H1 (cell line): ENCODE data around the gene TIGD1. TPM values are rescaled to one million over a fixed set of nuclear protein-coding genes. Genes with fewer than 3 reads are reported as not detected.

Experiments
- ATF2 ChIP-seq: IDR thresholded peaks from 2 replicates; pipeline ENCODE4 v1.6.1; 2012; ENCODE audit warnings: low read length, inconsistent platforms
- CTBP2 ChIP-seq: IDR thresholded peaks from 2 replicates; pipeline ENCODE4 v1.7.0; 2011; ENCODE audit warnings: borderline replicate concordance, mild to moderate bottlenecking, moderate library complexity, mixed read lengths, low read length; ENCODE audit not compliant: insufficient read depth, insufficient read length
- polyA plus RNA-seq, 7 experiments: library from polyadenylated mRNA; depleted of rRNA in 3 of 7; stranded (reverse) in 5 of 7; unstranded in 2 of 7; fragments of >200 nt in 5 of 7; fragments of 200-250 nt in 2 of 7; gene quantifications; 1 replicate in 5 of 7; 2 replicates in 1 of 7; 4 replicates in 1 of 7; pipeline versions ENCODE4 v1.2.1 to v1.2.3, GENCODE V29; 2011 to 2013; ENCODE audit warnings: missing spikeins in 2 of 7, mixed read lengths in 2 of 7
- total RNA-seq: library from RNA; stranded (reverse); fragmentation: NEBNext Ultra II Directional; extraction: Animal tissue kit (Norgen Biotek cat#: 25700); gene quantifications from 2 replicates; pipeline ENCODE4 v1.2.1, GENCODE V29; 2021

Gene TIGD1
- total and polyA plus RNA-seq, 2 of the 8 experiments (the other 6 are each of a cell fraction or from before 2014, with no cell fraction given): 4.7 to 8.3 TPM

DNA sequence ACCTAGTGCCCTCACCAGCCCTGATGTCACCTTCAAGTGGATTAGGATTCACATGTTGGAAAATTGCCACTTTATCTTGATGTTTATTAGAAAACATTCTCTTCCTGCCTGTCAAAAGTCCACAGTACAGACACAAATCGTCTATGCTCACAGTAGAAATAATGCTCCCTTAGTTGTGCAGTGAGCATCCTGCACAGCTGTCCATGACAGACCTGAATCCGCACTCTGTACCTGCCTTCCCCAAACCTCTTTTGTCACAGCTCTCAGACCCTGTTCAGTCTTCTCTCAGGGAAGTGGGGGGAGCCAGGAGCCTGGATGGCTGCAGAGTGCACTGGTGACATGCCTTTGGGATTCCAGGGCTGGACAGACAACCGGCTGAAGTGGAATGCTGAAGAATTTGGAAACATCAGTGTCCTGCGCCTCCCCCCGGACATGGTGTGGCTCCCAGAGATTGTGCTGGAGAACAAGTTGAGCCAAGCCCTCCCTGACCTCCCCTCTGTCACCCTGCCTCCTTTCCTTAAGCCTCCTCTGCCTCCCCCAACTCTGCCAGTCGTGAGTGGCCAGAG lies 22.4 kb downstream of the TIGD1 start (continued):
- TF ChIP-seq ATF2 (no peak), CTBP2 (no peak)
